Activated T-helper 17 cell treated with anti-CD3 and anti-CD28 coated beads, Interleukin-2, amount 50 U/mL, for 72 hours (primary cell): Measurements from ENCODE around the gene HOXA3. TPM values are rescaled to one million over a fixed set of nuclear protein-coding genes. Genes with fewer than 3 reads are reported as not detected.
A peak's percentile ranks its signal among the peaks of the same experiment; 100 is the strongest.

ENCODE experiments used
- ATAC-seq: fragments of 150-1000 bp; cut with Tn5 transposase; replicated peaks from 2 replicates; pipeline ENCODE4 v1.10.0; 2021; ENCODE audit warnings: mild to moderate bottlenecking, moderate library complexity
- H3K27ac Mint-ChIP-seq: one replicate; pipeline ENCODE4 v1.8.0; 2022; ENCODE audit warnings: mixed read lengths
- H3K27me3 Mint-ChIP-seq: one replicate; pipeline ENCODE4 v1.8.0; 2022; ENCODE audit warnings: mixed read lengths
- H3K36me3 Mint-ChIP-seq: one replicate; pipeline ENCODE4 v1.8.0; 2022; ENCODE audit warnings: low read depth, mild to moderate bottlenecking, mixed read lengths
- H3K4me1 Mint-ChIP-seq: one replicate; pipeline ENCODE4 v1.8.0; 2022; ENCODE audit warnings: mixed read lengths
- H3K4me3 Mint-ChIP-seq: one replicate; pipeline ENCODE4 v1.8.0; 2022; ENCODE audit warnings: mild to moderate bottlenecking, mixed read lengths
- H3K9me3 Mint-ChIP-seq: one replicate; pipeline ENCODE4 v1.8.0; 2022; ENCODE audit warnings: mixed read lengths
- total RNA-seq, 2 donors: library from RNA; stranded (reverse); gene quantifications; one replicate each; pipeline ENCODE4 v1.2.3, GENCODE V29; 2022

HOXA3 gene
- total RNA-seq, 2 donors from 2014 or later: not detected

DNA sequence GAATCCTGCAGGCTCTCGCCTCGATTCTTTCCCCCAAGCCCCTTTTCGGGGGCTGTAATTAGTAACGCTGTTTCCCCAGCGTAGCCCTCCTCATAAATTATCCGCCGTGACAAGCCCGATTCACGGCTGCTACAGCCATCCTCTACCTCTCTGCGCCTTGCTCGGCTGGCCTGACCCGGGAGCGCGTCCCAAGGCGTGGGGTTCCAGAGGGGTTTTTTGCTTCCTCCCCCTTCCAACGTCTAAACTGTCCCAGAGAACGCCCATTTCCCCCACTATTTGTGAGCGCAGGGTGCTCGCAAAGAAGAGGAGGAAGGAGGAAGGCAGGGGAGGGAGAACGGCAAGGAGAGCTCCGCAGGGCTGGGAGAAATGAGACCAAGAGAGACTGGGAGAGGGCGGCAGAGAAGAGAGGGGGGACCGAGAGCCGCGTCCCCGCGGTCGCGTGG, 9.8 kb downstream of the HOXA3 start:
- Mint-ChIP-seq H3K9me3 (no peaks in the 10 kb centered on the region), H3K27ac (no peak overlapping the region), H3K4me3 (no peak overlapping the region), H3K36me3 (no peaks in the 10 kb centered on the region), H3K27me3 (peaks cover 34% of the 10 kb centered on the region), H3K4me1 (no peaks in the 10 kb centered on the region)
- ATAC-seq: no peak

DNA sequence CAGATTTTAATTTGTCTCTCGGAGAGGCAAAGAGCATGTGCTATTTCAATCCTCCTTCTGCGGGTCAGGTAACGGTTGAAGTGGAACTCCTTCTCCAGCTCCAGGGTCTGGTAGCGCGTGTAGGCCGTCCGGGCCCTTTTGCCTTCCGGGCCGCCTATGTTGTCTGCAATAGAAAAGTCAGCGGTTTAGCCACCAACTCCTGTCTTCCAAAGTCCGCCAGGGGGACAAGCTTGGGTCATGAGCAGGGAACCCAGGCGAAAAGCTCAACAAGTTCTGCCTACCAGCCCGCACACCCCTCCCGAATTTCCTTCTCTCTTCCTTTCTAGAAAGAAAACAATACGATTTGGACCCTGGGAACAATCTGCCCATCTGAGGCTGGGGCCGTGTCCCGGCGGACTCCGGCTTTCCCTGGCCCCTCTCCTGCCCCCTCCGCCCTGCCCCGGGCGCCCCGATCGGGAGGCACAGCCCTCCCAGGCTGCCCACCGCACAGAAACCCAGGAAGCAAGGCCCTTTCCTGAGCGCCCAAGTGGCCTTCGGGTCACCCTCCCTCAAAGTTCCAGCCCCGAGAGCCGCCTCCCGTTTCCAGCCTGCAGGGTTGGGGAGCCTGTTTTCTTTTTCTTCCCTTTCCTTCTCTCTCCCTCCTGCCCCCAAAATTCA, 10.3 kb downstream of the HOXA3 start:
- no peak overlapping the region for H3K4me3 Mint-ChIP-seq
- ATAC-seq: no peak
- H3K27ac Mint-ChIP-seq: no peak overlapping the region
- no peaks in the 10 kb centered on the region for H3K9me3 Mint-ChIP-seq
- H3K36me3 Mint-ChIP-seq: no peaks in the 10 kb centered on the region
- H3K4me1 Mint-ChIP-seq: no peaks in the 10 kb centered on the region
- peaks cover 36% of the 10 kb centered on the region for H3K27me3 Mint-ChIP-seq

DNA sequence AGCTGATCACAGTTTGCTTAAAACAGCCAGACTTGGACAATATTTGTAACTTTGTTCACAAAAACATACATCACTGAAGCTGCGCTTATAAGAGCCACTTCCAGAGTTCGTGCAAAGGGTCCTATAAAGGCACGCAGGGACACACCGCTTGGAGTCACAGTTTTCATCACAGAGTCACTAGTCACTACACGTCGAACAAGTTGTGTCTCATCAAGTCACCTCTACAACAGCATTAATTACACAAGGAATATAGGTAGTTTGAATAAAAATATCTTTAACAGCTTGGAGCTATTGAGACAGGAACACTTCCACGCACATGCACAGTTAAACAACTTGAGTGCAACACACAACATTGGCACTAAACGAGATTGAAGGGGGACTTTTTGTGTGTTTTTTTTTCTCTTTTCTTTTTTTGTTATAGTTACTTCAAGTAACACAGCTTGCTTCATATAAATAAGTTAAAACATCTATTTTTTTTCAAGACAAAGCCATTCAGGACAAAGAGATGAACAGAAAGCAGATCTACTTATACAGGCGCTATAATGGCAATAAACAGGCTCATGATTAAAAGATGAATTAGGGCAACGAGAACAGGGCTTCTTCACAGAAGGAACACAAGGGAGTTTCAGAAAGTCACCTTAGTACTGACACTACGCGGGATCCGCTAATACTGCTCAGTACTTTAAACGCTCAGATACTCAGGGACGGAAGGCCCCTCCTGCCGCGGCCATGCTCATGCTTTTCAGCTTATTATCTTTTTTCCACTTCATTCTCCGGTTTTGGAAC, 11.1 kb downstream of the HOXA3 start:
- no peak overlapping the region for H3K27ac Mint-ChIP-seq
- peaks cover 31% of the 10 kb centered on the region for H3K27me3 Mint-ChIP-seq
- H3K9me3 Mint-ChIP-seq: no peaks in the 10 kb centered on the region
- H3K36me3 Mint-ChIP-seq: no peaks in the 10 kb centered on the region
- H3K4me3 Mint-ChIP-seq: no peak overlapping the region
- H3K4me1 Mint-ChIP-seq: no peaks in the 10 kb centered on the region
- no peak for ATAC-seq

DNA sequence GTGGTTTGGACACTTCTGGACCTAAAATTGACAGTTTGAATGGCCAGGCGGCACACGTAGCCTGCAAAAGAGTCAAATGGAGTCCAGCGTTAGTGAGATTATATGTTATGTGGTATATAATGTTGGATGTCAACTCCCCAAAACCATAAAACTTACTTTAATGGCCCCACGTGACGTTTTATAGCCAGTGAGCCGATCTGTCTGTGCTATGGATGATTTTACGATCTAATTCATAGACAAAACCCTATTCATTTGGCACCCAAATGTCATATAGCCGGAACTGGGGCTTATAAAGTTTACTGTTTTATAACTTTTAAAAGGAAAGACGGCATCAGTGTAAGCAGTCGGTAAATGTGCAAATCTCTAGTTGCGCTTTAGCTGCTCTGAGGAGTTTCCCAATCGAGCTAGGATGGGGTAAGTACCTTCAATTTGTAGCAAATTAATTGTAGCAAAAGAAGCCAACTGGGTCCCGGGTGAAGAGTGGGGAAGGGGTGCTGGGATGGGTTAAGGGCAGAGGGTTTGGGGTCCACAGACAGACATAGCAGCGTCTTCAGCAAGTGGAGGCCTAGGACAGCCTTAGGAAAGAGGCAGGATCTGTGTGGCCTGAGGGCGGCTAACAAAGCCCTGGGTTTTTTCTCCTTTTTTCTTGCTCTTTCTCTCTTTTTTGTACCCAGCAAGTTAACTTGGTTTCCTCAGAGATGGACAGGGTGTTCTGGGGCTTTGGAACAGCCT, 12.1 kb downstream of the HOXA3 start:
- H3K4me1 Mint-ChIP-seq: no peaks in the 10 kb centered on the region
- H3K4me3 Mint-ChIP-seq: no peak overlapping the region

DNA sequence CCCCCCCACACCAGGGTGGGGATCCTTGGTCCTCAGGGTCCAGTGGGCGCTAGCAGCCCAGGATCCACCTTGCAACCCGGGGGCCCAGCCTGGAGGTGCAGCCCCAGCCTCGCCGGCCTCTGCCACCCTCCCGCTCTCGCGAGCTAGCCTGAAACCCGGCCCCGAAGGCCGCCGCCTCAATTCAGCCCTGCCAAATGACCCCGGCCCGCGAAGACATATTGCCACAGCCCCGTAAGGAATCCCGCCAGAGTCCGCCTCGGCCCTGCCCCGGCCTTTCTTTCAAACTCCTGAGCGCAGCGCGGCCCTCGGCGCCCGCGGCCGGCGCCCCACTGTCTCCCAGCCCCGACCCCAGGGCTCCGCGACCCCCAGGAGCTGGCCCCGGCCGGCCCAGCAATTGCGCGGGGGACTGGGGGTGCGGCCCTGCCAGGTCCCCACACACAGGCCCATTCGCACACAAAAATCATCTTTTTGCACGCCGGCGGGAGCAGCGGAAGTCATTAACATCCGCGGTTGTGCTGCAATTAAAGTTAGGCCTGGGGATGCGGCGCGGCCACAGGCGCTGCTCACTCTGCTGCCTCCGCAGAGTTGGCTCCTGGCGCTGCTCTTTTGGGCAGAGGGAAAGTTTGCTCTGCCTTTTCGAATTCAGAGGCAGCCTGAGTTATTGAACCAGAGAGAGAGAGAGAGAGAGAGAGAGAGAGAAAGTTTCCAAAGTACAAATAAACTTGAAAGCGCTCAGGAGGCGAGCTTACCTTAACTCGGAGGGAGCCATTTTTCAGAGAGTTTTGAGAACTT, 12.9 kb downstream of the HOXA3 start:
- no peaks in the 10 kb centered on the region for H3K9me3 Mint-ChIP-seq
- ATAC-seq: no peak
- H3K27ac Mint-ChIP-seq: no peak overlapping the region
- peaks cover 33% of the 10 kb centered on the region for H3K27me3 Mint-ChIP-seq
- no peak overlapping the region for H3K4me3 Mint-ChIP-seq
- no peaks in the 10 kb centered on the region for H3K36me3 Mint-ChIP-seq
- peaks cover 3% of the 10 kb centered on the region for H3K4me1 Mint-ChIP-seq

More for the DNA sequence above, 12.1 kb downstream of the HOXA3 start:
- Mint-ChIP-seq H3K27ac (no peak overlapping the region), H3K27me3 (peaks cover 33% of the 10 kb centered on the region), H3K36me3 (no peaks in the 10 kb centered on the region), H3K9me3 (no peaks in the 10 kb centered on the region)
- ATAC-seq: no peak

DNA sequence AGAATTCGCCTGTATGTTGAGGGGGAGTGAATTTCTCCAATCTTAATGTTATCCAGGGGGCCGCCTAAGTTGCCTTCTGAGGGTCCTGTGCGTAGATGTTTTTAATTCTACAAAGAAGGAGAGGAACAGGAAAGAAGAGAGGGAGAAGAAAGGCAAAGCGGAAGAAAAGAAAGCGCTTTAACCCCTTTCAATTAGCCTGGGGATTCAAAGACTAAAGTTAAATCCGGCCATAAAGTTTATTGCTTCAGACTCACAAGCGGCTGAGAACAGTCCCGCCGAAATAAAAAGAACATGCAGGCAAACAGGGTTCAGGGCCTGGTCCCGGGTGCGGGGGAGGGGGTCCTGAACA, 13.4 kb downstream of the HOXA3 start:
- Mint-ChIP-seq H3K27ac (no peak overlapping the region), H3K36me3 (no peaks in the 10 kb centered on the region), H3K4me3 (no peak overlapping the region), H3K4me1 (peaks cover 9% of the 10 kb centered on the region), H3K27me3 (peaks cover 33% of the 10 kb centered on the region), H3K9me3 (no peaks in the 10 kb centered on the region)
- ATAC-seq: no peak

DNA sequence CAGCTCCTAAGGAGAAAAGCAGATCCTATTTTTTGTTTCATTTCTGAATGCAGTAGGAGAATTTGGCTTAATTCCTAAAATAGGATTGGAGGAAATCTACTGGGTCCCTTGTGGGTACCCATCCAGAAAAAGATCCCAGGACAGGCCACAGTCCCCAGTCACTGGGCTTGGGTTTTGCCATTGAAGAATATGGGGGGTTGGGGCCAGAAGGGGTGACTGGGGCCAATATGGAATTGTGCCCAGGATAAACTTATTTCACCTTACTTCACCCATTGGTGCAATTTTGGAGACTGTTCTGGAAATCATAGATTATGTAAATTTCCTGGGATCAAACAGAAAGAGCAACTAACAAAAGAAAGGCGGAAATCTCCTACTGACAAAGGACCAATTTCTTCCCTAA, 13.9 kb downstream of the HOXA3 start:
- Mint-ChIP-seq H3K36me3 (no peaks in the 10 kb centered on the region), H3K27me3 (peaks cover 36% of the 10 kb centered on the region), H3K27ac (no peak overlapping the region), H3K9me3 (no peaks in the 10 kb centered on the region), H3K4me3 (no peak overlapping the region), H3K4me1 (peaks cover 11% of the 10 kb centered on the region)
- no peak for ATAC-seq

DNA sequence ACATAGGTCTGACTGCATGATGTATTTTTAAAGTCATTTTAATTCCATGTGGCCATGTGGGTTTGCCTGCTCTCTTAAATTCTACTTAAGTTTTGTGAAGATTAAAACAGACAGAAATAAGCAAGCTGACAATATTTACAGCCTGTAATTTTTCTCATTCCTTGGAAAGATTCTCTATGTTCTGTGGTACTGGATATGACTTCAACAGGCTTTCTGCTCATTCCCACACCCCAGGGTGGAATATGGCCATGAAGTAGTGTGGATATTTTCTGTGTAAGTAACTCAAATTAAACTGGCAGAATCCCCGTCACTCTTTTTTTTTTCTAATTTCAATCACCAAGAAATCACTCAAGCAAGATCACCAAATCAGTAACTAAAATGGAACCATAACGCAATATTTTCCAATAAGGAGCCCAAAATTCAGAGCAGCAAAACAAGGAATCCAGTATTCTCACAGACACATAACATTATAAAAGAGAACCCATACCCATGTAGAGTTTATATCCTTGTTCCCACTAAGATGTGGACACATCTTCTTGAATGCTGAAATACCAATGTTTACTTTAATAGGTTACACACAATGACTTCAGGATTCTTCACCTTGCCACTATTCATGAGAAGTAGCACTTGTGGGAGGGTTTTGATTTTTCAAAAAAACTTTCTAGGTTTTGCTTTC, 14.6 kb downstream of the HOXA3 start:
- Mint-ChIP-seq H3K4me1 (peaks cover 11% of the 10 kb centered on the region), H3K27me3 (peaks cover 41% of the 10 kb centered on the region)

DNA sequence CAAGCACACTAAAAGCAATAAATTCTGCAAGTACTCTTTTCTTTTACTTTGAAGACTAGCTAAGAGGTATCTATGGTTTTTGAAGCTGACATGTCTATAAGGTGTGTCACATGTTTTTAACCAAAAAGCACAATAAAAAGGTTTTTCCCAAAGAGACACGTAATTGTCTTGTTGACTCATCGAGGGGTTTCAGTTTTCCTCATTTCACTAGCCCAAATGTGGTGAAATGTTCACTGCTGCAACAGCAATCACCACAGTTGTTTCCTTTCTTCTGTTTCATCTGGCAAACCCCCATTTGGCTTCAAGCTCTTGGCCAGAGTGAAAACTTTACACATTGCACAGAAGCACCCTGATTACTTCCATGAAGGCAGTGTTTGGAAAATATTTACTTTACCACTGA, 18.0 kb downstream of the HOXA3 start:
- Mint-ChIP-seq H3K4me1 (peaks cover 11% of the 10 kb centered on the region), H3K27me3 (peaks cover 43% of the 10 kb centered on the region), H3K4me3 (no peak overlapping the region), H3K36me3 (no peaks in the 10 kb centered on the region), H3K27ac (peak overlapping the region; percentile 26), H3K9me3 (no peaks in the 10 kb centered on the region)
- peak; percentile 79 for ATAC-seq

More for the DNA sequence above, 14.6 kb downstream of the HOXA3 start:
- Mint-ChIP-seq H3K36me3 (no peaks in the 10 kb centered on the region), H3K4me3 (no peak overlapping the region), H3K27ac (no peak overlapping the region), H3K9me3 (no peaks in the 10 kb centered on the region)
- ATAC-seq: no peak

DNA sequence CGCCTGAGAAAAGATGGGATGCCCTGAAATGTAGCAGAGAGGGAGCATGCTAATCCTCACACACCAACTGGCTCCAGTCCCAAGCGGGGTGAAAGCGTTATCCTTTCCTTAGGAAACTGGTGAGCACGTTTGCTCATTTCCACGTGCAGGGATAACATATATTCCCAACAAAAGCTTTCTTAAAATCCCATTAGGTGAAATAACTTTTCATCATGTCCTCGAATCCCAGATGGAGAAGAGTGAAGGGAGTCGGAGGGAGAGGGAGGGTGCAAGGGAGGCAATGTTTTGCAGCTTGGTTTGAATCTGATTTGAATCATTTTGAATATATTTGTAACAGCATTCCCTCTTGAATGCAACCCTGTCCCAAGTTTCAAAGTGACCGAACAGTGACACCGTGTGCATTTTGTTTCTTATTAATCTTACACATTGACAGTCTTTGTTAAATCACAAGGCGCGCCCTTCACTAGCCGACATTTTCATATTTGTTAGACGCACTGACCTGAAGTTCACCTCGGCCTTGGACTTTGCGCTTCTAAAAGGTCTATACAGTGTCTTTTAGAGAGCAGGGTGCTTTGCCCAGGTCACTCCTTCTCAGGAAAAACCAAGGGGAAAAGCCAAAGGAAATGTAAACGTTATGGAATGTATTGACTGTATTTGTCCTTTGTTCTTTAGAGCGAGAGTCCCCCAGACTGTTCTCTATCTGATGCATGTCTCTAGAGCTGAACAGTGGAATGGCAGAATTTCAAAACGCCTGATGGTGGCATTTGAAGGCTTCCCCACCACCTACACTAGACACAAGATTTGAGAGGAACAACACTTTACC, 18.8 kb downstream of the HOXA3 start:
- no peak for ATAC-seq
- Mint-ChIP-seq H3K27me3 (peaks cover 51% of the 10 kb centered on the region), H3K9me3 (no peaks in the 10 kb centered on the region)

DNA sequence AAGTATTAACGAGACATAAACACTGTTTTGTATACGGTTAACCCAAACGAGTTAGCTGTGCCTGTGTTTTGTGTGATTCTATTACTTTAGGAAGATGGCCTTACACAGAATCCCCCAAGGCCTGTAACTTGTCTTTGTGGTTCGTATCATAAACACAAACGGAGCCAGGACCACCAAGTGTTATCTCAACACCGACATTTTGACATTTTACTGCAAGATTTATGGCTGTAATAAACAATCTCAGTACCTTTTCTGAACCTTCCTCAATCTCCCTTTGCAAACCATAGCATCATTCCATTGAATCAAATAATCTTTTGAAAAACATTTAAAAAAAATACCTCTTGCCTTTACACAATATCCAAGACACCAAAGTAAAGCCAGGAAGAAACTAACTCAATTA, 19.4 kb downstream of the HOXA3 start:
- Mint-ChIP-seq H3K9me3 (no peaks in the 10 kb centered on the region), H3K27me3 (peaks cover 52% of the 10 kb centered on the region), H3K27ac (no peak overlapping the region), H3K4me1 (peaks cover 11% of the 10 kb centered on the region), H3K4me3 (no peak overlapping the region), H3K36me3 (no peaks in the 10 kb centered on the region)
- ATAC-seq: no peak

More for the DNA sequence above, 18.8 kb downstream of the HOXA3 start:
- Mint-ChIP-seq H3K4me1 (peaks cover 11% of the 10 kb centered on the region), H3K27ac (peak overlapping the region; percentile 26), H3K4me3 (no peak overlapping the region), H3K36me3 (no peaks in the 10 kb centered on the region)

DNA sequence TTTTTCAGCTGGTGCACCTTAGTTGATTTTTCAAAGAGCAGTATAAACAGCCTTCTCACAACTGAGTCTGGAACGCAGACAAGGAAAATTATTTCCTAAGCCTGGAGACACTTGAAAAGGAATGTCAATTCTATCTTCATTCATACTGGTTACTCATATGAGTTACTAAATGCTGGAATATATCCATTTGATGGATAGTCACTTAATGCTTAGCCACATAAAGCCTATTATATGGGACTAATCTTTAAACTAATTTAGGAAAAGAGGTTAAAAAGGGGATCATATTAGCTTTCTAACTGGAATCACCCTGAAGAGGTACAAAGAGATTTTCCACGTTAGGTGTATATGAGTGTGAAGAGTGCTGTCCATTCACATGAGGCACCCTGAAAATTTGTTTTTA, 20.2 kb downstream of the HOXA3 start:
- Mint-ChIP-seq H3K27me3 (peaks cover 52% of the 10 kb centered on the region), H3K27ac (no peak overlapping the region), H3K9me3 (no peaks in the 10 kb centered on the region), H3K36me3 (no peaks in the 10 kb centered on the region), H3K4me3 (peak overlapping the region; percentile 21), H3K4me1 (peaks cover 11% of the 10 kb centered on the region)
- ATAC-seq: no peak

DNA sequence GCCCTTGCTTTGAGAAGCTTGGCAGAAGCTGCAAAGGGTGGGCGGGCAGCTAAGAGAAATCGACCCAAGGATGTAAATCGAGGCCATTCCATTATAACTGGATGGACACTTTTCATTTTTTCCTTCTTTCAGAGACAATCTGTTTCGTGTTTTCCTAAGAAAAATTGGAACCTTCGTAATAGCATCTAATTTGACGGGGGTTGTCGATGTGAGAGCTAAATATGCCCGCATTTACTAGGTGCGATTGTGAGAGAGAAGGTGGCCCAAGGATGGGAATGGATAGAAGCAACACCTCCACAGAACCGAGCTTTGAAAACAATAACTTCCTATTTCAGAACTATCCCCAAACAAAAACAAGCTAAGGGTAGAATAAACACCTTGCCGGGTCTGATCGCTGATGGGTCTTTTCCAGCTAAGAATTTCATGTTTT, 21.0 kb downstream of the HOXA3 start:
- peaks cover 11% of the 10 kb centered on the region for H3K4me1 Mint-ChIP-seq
- H3K4me3 Mint-ChIP-seq: peak overlapping the region; percentile 57
- peaks cover 57% of the 10 kb centered on the region for H3K27me3 Mint-ChIP-seq
- H3K9me3 Mint-ChIP-seq: no peaks in the 10 kb centered on the region
- no peaks in the 10 kb centered on the region for H3K36me3 Mint-ChIP-seq
- no peak overlapping the region for H3K27ac Mint-ChIP-seq
- no peak for ATAC-seq
